Measurements from ENCODE around the gene GPATCH8.

Gene GPATCH8

GRCh38 chr17:44448412-44448811 is 54.8 kb downstream of the GPATCH8 start:
- DNase-seq: no peak

- DNase-seq: no peak
Observed at GRCh38 chr17:44444735-44445105, 58.5 kb downstream of the GPATCH8 start.

GRCh38 chr17:44442806-44443205 is 60.4 kb downstream of the GPATCH8 start:
- DNase-seq: no peak

- no peak for DNase-seq
Observed at GRCh38 chr17:44439168-44439567, 64.0 kb downstream of the GPATCH8 start.

GRCh38 chr17:44438636-44439035 is 64.6 kb downstream of the GPATCH8 start:
- DNase-seq: no peak

- no peak for DNase-seq
Observed at GRCh38 chr17:44436336-44436735, 66.9 kb downstream of the GPATCH8 start.

- DNase-seq: no peak
Observed at GRCh38 chr17:44432254-44433157, 70.7 kb downstream of the GPATCH8 start.

- DNase-seq: no peak
Observed at GRCh38 chr17:44424828-44425461, 78.3 kb downstream of the GPATCH8 start.

- no peak for DNase-seq
Observed at GRCh38 chr17:44417553-44417952, 85.7 kb downstream of the GPATCH8 start.

- no peak for DNase-seq
Observed at GRCh38 chr17:44416558-44417289, 86.5 kb downstream of the GPATCH8 start.

- no peak for DNase-seq
Observed at GRCh38 chr17:44414394-44415155, 88.6 kb downstream of the GPATCH8 start.

- no peak for DNase-seq
Observed at GRCh38 chr17:44409309-44410028, 93.7 kb downstream of the GPATCH8 start.

- DNase-seq: no peak
Observed at GRCh38 chr17:44408786-44409185, 94.4 kb downstream of the GPATCH8 start.

GRCh38 chr17:44402564-44403172 is 100.5 kb downstream of the GPATCH8 start:
- DNase-seq: no peak

- no peak for DNase-seq
Observed at GRCh38 chr17:44400226-44400847, 102.9 kb downstream of the GPATCH8 start.

GRCh38 chr17:44398692-44399691 is 104.2 kb downstream of the GPATCH8 start:
- DNase-seq: no peak

- no peak for DNase-seq
Observed at GRCh38 chr17:44397479-44398440, 105.4 kb downstream of the GPATCH8 start.

- no peak for DNase-seq
Observed at GRCh38 chr17:44396946-44397345, 106.3 kb downstream of the GPATCH8 start.

- DNase-seq: no peak
Observed at GRCh38 chr17:44394833-44395232, 108.4 kb downstream of the GPATCH8 start.

Measured in retina (tissue), 1 donor.